Panc1 (cell line): ENCODE results near the gene SLC51B. TPM values are rescaled to one million over a fixed set of nuclear protein-coding genes. Genes with fewer than 3 reads are reported as not detected.
"Not testable (repeated sequence)": the region's sequence is repeated elsewhere in the genome, so short reads cannot be mapped to it uniquely, and the experiment has no call there.

Experiments
- ATAC-seq: fragments of 200-7000 bp; cut with Tn5 transposase; 2 replicates; pipeline ENCODE4 v1.9.1; 2020; ENCODE audit warnings: mild to moderate bottlenecking, moderate library complexity
- BruUV-seq: library from RNA; stranded (reverse); fragments of 400-500 nt; replicated peaks from 2 replicates; lab custom pipeline; 2021; lab: Mats Ljungman, UMichigan
- CTCF ChIA-PET: fragments of 300-600 bp; sonication (Branson Sonifier 250); formaldehyde crosslinking; loops from one replicate; lab custom pipeline; 2022; ENCODE audit warnings: antibody characterized with exemption; lab: Charles Lee
- POLR2A ChIA-PET: fragments of 300-600 bp; sonication (Branson Sonifier 250); formaldehyde crosslinking; loops from one replicate; lab custom pipeline; 2022; ENCODE audit warnings: antibody characterized with exemption; lab: Charles Lee
- DNase-seq: peaks from one replicate; pipeline ENCODE4 v3.0.0-alpha.2; 2010; ENCODE audit warnings: low read depth, low spot score
- H3K27ac ChIP-seq: 2 replicates; pipeline ENCODE4 v1.5.1; 2011; ENCODE audit warnings: mild to moderate bottlenecking, low read length, inconsistent platforms
- H3K27me3 ChIP-seq: fragments of 200-500 bp; sonication (Bioruptor generic); 2 replicates; pipeline ENCODE4 v1.6.0; 2014; ENCODE audit warnings: low read length, inconsistent platforms; ENCODE audit not compliant: control insufficient read depth, insufficient read depth
- H3K36me3 ChIP-seq: fragments of 200-500 bp; sonication (Bioruptor generic); 2 replicates; pipeline ENCODE4 v1.5.1; 2014; ENCODE audit warnings: inconsistent platforms, mild to moderate bottlenecking, low read length, moderate library complexity; ENCODE audit not compliant: control insufficient read depth, insufficient read depth
- H3K4me1 ChIP-seq: 2 replicates; pipeline ENCODE4 v1.5.1; 2011; ENCODE audit warnings: inconsistent platforms, mild to moderate bottlenecking, low read length, moderate library complexity; ENCODE audit not compliant: control insufficient read depth, insufficient read depth
- H3K4me3 ChIP-seq, 2 experiments: 2 replicates each; pipeline ENCODE4 v1.5.1; 2011 to 2012; ENCODE audit warnings: low read depth in 2 of 2, low read length in 2 of 2, mild to moderate bottlenecking in 2 of 2, inconsistent platforms in 1 of 2, moderate library complexity in 1 of 2
- H3K9me3 ChIP-seq: fragments of 200-500 bp; sonication (Bioruptor generic); 2 replicates; pipeline ENCODE4 v1.5.1; 2014; ENCODE audit warnings: low read depth, mild to moderate bottlenecking, inconsistent platforms, low read length, moderate library complexity; ENCODE audit not compliant: control insufficient read depth, insufficient read depth
- POLR2AphosphoS5 ChIP-seq: IDR thresholded peaks from 2 replicates; pipeline ENCODE4 v1.6.1; 2012; ENCODE audit warnings: mild to moderate bottlenecking, low read depth, low read length, moderate library complexity
- SIN3A ChIP-seq: IDR thresholded peaks from 2 replicates; pipeline ENCODE4 v1.6.1; 2012; ENCODE audit warnings: low read depth, mild to moderate bottlenecking, low read length, moderate library complexity, borderline replicate concordance; ENCODE audit not compliant: insufficient read depth
- TCF7L2 ChIP-seq: IDR thresholded peaks from 2 replicates; pipeline ENCODE4 v1.6.1; 2011; ENCODE audit warnings: mild to moderate bottlenecking, low read depth, low read length, inconsistent platforms
- in situ Hi-C: cut with HindIII; loops from 2 replicates; pipeline ENCODE4 v1.10.0; 2016; ENCODE audit warnings: low sequenced_read_pairs, low pct_unique_long_range_greater_than_20kb
- intact Hi-C: fragments of 100-400 bp; cut with micrococcal nuclease; formaldehyde crosslinking; loops from one replicate; pipeline ENCODE4 v1.10.0; 2022; ENCODE audit not compliant: unreplicated experiment
- total RNA-seq: library from RNA; stranded (reverse); gene quantifications from one replicate; pipeline ENCODE4 v1.2.1, GENCODE V29; 2021; ENCODE audit not compliant: unreplicated experiment
- TF ChIP-seq, protein P1 (sequence below), 2 experiments: IDR thresholded peaks; 2 replicates each; pipeline ENCODE4 v1.6.1; 2011 to 2012; ENCODE audit warnings: low read depth in 2 of 2, control low read depth in 1 of 2, low read length in 1 of 2, mild to moderate bottlenecking in 1 of 2, moderate library complexity in 1 of 2; ENCODE audit not compliant: insufficient read depth in 1 of 2
- TF ChIP-seq, protein P2 (sequence below): fragments of 450-650 bp; IDR thresholded peaks from 2 replicates; pipeline ENCODE4 v1.5.1; 2017; ENCODE audit warnings: mild to moderate bottlenecking

Gene SLC51B
- total RNA-seq, 1 experiment from 2014 or later = 0.51 TPM

DNA sequence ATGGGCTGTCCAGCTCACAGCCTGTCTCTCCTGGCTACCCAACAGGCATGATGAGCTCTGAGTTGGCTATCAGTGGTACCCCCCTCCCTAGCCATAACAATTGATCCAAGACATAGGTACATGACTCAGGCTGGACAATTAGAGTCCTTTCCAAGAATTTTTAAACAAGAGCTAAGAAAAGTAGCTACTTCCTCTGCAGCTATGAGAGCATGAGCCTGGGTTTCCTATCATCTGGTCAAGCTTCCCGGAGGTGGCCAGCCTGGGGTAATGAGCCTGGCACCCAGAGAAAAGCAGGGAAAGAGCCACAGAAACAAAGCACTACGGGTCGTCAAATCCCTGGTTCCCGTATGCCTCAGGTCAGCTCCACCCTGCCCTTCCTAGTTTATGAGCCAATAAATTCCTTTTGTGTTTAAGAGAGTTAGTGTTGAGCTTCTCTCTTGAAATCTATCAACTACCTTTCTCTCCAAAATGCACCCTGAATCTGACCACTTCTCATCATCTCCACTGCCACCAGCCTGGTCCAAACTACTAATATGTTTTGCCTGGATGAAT lies 2.3 kb upstream of the SLC51B start:
- Histone ChIP-seq H3K36me3 (no peaks in the 10 kb centered on the region), H3K9me3 (no peaks in the 10 kb centered on the region), H3K27ac (no peak overlapping the region; the same call in 1 of the 2 replicates), H3K4me1 (no peaks in the 10 kb centered on the region; the same call in 1 of the 2 replicates), H3K27me3 (no peaks in the 10 kb centered on the region), H3K4me3 (no peak overlapping the region)
- in situ Hi-C loops (no loop called here), intact Hi-C loops (no loop called here)
- BruUV-seq = no TSS peak
- ATAC-seq (no peak), DNase-seq (no peak)
- TF ChIP-seq, protein P1, sequence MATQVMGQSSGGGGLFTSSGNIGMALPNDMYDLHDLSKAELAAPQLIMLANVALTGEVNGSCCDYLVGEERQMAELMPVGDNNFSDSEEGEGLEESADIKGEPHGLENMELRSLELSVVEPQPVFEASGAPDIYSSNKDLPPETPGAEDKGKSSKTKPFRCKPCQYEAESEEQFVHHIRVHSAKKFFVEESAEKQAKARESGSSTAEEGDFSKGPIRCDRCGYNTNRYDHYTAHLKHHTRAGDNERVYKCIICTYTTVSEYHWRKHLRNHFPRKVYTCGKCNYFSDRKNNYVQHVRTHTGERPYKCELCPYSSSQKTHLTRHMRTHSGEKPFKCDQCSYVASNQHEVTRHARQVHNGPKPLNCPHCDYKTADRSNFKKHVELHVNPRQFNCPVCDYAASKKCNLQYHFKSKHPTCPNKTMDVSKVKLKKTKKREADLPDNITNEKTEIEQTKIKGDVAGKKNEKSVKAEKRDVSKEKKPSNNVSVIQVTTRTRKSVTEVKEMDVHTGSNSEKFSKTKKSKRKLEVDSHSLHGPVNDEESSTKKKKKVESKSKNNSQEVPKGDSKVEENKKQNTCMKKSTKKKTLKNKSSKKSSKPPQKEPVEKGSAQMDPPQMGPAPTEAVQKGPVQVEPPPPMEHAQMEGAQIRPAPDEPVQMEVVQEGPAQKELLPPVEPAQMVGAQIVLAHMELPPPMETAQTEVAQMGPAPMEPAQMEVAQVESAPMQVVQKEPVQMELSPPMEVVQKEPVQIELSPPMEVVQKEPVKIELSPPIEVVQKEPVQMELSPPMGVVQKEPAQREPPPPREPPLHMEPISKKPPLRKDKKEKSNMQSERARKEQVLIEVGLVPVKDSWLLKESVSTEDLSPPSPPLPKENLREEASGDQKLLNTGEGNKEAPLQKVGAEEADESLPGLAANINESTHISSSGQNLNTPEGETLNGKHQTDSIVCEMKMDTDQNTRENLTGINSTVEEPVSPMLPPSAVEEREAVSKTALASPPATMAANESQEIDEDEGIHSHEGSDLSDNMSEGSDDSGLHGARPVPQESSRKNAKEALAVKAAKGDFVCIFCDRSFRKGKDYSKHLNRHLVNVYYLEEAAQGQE (IDR thresholded peaks at IDR 0.05; ENCODE audit: insufficient read depth in 1 of 2, low read depth in 2 of 2, low read length in 1 of 2) = no peak
- TF ChIP-seq, protein P2, sequence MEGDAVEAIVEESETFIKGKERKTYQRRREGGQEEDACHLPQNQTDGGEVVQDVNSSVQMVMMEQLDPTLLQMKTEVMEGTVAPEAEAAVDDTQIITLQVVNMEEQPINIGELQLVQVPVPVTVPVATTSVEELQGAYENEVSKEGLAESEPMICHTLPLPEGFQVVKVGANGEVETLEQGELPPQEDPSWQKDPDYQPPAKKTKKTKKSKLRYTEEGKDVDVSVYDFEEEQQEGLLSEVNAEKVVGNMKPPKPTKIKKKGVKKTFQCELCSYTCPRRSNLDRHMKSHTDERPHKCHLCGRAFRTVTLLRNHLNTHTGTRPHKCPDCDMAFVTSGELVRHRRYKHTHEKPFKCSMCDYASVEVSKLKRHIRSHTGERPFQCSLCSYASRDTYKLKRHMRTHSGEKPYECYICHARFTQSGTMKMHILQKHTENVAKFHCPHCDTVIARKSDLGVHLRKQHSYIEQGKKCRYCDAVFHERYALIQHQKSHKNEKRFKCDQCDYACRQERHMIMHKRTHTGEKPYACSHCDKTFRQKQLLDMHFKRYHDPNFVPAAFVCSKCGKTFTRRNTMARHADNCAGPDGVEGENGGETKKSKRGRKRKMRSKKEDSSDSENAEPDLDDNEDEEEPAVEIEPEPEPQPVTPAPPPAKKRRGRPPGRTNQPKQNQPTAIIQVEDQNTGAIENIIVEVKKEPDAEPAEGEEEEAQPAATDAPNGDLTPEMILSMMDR = no peak
- TF ChIP-seq SIN3A (no peak), POLR2AphosphoS5 (no peak), TCF7L2 (no peak)
- CTCF ChIA-PET = no interaction called here
- POLR2A ChIA-PET = no interaction called here

DNA sequence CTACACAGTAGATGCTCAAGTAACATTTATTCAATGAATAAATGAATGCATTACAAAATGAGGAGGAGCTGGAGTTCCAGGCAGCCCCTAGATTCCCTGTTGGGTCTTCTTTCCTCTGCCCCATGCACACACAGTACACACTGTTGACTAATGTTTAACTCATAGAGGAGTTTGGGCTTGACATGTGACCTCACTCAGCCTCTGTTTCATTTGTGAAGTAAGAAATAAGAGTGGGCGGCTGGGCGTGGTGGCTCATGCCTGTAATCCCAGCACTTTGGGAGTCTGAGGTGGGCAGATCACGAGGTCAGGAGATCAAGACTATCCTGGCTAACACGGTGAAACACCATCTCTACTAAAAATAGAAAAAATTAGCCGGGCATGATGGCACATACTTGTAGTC lies 969 bp upstream of the SLC51B start:
- H3K4me3 ChIP-seq, ATAC-seq, H3K4me1 ChIP-seq, intact Hi-C loops, H3K27me3 ChIP-seq, POLR2A ChIA-PET, H3K36me3 ChIP-seq, in situ Hi-C loops, BruUV-seq, DNase-seq, H3K27ac ChIP-seq, H3K9me3 ChIP-seq: not testable (repeated sequence)
- CTCF ChIA-PET = interaction anchor here (0.8 kb wide), 1 partner anchor 79 kb away, joined by 3 read pairs; no protein-coding TSS in a partner anchor

DNA sequence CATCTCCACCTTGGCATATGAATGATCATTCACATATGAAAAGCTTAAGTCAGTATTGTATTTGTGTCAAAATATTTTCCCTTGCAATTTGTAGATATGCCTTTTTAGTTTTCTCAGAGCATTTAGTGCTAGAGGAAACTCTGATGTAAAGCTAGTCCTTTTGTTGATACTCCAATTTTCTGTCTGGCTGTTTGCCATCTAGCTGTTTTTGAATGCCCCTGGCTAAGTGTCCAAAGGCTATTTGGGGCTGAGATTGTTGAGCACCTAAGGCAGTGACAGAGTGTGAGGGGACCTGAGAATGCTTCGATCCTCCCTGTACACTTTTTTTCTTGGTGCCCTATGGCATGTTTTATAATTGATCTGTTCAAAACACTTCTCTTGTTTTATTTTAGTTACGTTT lies 3.1 kb downstream of the SLC51B start:
- H3K36me3 ChIP-seq = no peaks in the 10 kb centered on the region
- no peak overlapping the region for H3K27ac ChIP-seq
- H3K4me1 ChIP-seq = peaks cover 7% of the 10 kb centered on the region
- BruUV-seq = no TSS peak
- intact Hi-C loops = no loop called here
- in situ Hi-C loops = no loop called here
- ChIA-PET POLR2A (no interaction called here), CTCF (interaction anchor here (0.6 kb wide), 1 partner anchor 63 kb away, joined by 7 read pairs; no protein-coding TSS in a partner anchor)
- DNase-seq (no peak), ATAC-seq (no peak)
- TF ChIP-seq, protein P1 (IDR thresholded peaks at IDR 0.05; ENCODE audit: insufficient read depth in 1 of 2, low read depth in 2 of 2, low read length in 1 of 2) = no peak
- no peak for TF ChIP-seq TCF7L2
- H3K9me3 ChIP-seq = no peaks in the 10 kb centered on the region
- no peak overlapping the region for H3K4me3 ChIP-seq
- no peaks in the 10 kb centered on the region for H3K27me3 ChIP-seq
